Measurements from ENCODE around the gene ITPRIPL2. TPM values are rescaled to one million over a fixed set of nuclear protein-coding genes. Genes with fewer than 3 reads are reported as not detected.

The ITPRIPL2 gene
- polyA plus RNA-seq, 6 donors from 2014 or later, result 0.27 to 0.95 (median 0.58) TPM; not detected in 1

DNA sequence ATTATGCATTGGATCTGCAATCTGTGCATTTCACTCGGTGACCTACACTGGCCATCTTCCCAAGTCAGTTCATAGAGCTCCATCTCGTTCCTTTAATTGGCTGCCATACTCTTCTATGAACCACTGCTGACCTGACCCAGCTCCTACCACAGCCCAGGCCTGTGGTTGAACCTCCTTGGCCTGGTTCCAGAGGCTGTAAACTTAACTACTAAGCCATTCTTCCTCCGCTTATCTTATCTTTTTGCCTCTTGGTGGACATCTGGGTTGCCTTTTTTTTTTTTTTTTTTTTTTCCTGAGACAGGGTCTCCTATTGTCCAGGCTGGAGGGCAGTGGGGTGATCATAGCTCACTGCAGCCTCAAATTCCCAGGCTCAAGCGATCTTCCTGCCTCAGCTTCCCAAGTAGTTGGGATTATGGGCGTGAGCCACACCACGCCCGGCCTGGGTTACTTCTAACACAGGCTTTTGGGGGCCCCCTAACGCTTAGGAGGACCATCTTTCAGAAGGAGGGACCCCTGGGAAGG lies 28.0 kb upstream of the ITPRIPL2 start:
- Mint-ChIP-seq H3K4me3 (peak overlapping the region in 1 of 8 donors; percentile 12), H3K36me3 (peaks cover 0 to 6% of the 10 kb centered on the region in 2 donors), H3K27ac (peak overlapping the region in 1 of 6 donors; percentile 80), H3K27me3 (peaks cover 2 to 20% (median 6%) of the 10 kb centered on the region in 3 donors), H3K9me3 (peaks cover 0 to 4% (median 0%) of the 10 kb centered on the region in 7 donors), H3K4me1 (peaks cover 0 to 8% (median 7%) of the 10 kb centered on the region in 3 donors)
- DNase-seq, result no peak
- ATAC-seq (ENCODE audit: low read depth in 2 of 2), result no peak

DNA sequence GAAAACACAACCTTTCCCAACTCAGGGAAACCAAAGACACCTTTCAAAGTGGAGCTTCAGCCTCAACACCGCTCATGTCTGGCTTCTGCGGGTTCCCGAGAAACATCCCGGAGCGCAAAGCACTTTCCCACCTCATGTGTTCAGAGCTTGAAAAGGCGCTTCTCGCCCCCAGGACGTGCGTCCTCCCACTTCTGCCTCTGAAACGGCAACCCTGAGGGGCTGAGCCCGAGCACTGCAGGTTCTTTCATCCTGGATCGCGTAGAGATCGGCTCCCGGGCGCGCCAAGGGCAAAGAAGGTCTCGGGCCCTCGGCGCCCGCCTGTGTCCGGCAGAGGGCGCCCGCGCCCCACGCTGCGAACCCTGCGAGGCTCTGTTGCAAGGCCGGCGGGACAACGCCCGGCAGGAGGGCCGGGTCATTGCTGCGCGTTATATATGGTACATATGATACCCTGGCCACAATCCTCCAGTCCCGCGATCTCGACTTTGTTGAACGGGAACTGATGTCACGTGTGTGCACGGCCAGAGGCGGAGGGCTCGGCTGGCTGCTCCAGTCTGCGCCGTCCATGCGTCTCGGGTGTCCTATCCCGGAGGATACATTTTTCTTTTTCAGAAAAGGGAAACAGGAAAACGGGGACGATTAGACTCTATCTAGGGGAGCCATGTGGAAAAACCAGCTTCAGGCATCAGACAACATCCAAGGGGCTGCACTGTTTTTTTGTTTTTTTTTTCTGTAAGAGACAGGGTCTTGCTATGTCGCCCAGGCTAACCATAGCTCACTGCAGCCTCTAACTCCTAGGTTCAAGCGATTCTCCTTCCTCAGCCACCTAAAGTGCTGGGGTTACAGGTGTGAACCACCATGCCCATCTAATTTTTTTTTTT lies 27.2 kb upstream of the ITPRIPL2 start:
- Mint-ChIP-seq H3K4me1 (peaks cover 0 to 8% (median 7%) of the 10 kb centered on the region in 3 donors), H3K4me3 (peak overlapping the region in 7 of 8 donors; percentile 42 to 86 (median 63)), H3K27me3 (peaks cover 5 to 24% (median 6%) of the 10 kb centered on the region in 3 donors), H3K36me3 (peaks cover 0 to 6% of the 10 kb centered on the region in 2 donors), H3K9me3 (peaks cover under 1 to 7% (median 1%) of the 10 kb centered on the region in 7 donors), H3K27ac (peak overlapping the region in 3 of 6 donors; percentile 41 to 58 (median 44))
- ATAC-seq (ENCODE audit: low read depth in 2 of 2), result peak; percentile 97
- peak; percentile 75 for DNase-seq

DNA sequence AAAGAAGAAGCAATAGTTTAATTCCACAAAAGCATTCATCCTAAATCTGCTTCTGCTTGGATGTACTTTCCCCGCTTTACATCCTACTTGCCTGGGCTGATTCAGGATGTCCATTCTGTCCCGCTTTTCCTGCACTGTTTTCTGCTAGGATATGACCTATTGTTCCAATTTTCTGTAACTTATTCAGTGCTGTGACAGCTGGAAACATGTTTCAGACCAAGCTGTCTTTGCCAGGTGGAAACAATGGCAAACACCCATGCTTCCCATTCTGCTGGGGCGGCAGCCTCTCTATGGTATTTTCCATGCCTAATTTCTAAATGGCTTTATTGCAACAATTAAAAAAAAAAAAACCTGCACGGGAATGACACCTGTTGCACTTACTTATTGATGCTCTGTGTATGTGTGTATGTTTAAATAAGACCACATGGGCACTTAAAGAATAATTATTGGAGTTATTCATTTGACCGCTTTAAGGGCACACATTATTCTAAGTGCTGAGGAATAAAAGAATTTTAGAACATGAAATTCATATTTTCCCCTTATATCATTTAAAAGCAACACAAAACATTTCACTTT lies 25.3 kb upstream of the ITPRIPL2 start:
- Mint-ChIP-seq H3K36me3 (peaks cover 0 to 8% of the 10 kb centered on the region in 2 donors), H3K4me1 (peaks cover 0 to 8% (median 7%) of the 10 kb centered on the region in 3 donors), H3K27me3 (peaks cover 5 to 38% (median 15%) of the 10 kb centered on the region in 3 donors), H3K27ac (no peak overlapping the region), H3K9me3 (peaks cover 4 to 17% (median 8%) of the 10 kb centered on the region in 7 donors), H3K4me3 (peak overlapping the region in 1 of 8 donors; percentile 30)
- ATAC-seq (ENCODE audit: low read depth in 2 of 2) (no peak), DNase-seq (no peak)

DNA sequence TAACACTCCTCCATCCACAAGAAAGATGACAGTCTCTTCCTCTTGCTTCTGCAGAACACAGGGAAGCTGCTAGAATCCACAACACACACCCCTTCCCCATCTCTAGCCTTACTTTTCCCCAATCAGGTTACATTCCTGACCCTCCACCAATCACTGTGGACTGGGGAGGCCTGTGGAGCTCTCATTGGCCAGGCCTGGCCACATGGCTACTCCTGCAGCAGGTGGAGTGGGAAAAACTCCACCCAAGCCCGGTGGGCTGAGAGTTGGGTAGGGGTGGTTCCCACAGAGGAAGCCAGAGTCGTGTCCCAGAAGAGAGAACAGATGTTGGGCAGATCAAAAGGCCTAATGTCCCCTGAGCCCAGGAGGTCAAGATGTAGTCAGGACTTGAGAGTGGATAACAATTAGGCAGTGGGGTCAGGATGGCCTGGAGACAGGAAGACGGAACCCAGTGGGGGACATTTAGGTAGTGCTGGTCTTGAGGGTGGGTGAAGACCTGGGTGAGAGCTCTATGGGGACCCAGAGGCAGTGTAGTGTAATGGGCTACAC lies 24.3 kb upstream of the ITPRIPL2 start:
- peaks cover 4 to 17% (median 8%) of the 10 kb centered on the region in 7 donors for H3K9me3 Mint-ChIP-seq
- no peak overlapping the region for H3K27ac Mint-ChIP-seq

DNA sequence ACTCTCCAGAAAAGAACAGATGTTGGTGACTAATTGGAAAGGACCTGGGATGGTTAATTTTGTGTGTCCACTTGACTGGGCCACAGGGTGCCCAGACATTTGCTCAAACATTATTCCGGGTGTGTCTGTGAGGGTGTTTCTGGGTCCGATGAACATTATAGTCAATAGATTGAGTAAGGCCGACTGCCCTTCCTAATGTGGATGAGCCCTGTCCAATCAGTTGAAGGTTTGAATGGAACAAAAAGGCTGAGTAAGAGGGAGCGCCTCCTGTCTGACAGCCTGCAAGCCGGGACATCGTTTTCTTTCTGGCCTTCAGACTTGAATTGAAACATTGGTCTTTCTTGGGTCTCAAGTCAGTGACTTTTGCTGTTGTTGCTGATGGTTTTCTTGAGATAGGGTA lies 22.8 kb upstream of the ITPRIPL2 start:
- Mint-ChIP-seq H3K27me3 (peaks cover 5 to 37% (median 9%) of the 10 kb centered on the region in 3 donors), H3K4me3 (no peak overlapping the region), H3K9me3 (peaks cover 6 to 17% (median 9%) of the 10 kb centered on the region in 7 donors), H3K27ac (no peak overlapping the region), H3K36me3 (peaks cover 0 to 8% of the 10 kb centered on the region in 2 donors), H3K4me1 (peaks cover 0 to 14% (median 13%) of the 10 kb centered on the region in 3 donors)
- ATAC-seq (ENCODE audit: low read depth in 2 of 2), result no peak
- no peak for DNase-seq

More for the DNA sequence above, 24.3 kb upstream of the ITPRIPL2 start:
- ATAC-seq (ENCODE audit: low read depth in 2 of 2), result no peak
- DNase-seq, result no peak
- Mint-ChIP-seq H3K4me3 (no peak overlapping the region), H3K36me3 (peaks cover 0 to 8% of the 10 kb centered on the region in 2 donors), H3K27me3 (peaks cover 5 to 43% (median 15%) of the 10 kb centered on the region in 3 donors), H3K4me1 (peaks cover 0 to 8% (median 7%) of the 10 kb centered on the region in 3 donors)

DNA sequence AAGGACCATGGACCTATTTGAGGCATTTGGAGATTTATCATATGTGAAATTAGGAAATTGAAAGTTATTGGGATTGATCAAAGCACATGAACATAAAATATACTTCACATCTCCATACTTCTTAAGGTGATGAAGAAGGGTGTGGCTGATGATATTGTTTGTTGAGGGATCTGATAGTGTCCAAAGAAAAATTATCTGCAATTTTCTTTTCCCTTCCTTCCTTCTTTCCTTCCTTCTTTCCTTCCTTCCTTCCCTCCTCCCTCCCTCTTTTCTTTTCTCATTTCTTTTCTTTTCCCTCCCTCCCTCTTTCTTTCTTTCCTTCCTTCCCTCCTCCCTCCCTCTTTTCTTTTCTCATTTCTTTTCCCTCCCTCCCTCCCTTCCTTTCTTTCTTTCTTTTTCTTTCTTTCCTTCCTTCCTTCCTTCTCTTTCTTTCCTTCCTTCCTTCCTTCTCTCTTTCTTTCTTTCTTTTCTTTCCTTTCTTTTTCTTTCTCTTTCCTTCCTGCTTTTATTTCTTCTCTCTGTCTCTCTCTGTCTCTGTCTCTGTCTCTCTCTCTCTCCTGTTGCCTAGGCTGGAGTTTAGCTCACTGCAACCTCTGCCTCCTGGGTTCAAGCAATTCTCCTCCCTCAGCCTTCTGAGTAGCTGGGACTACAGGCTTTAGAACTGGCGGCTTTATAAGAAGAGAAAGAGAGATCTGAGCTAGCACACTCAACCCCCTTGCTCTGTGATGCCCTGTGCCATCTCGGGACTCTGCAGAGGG lies 20.9 kb upstream of the ITPRIPL2 start:
- no peak for ATAC-seq (ENCODE audit: low read depth in 2 of 2)
- Mint-ChIP-seq H3K9me3 (peaks cover 6 to 19% (median 9%) of the 10 kb centered on the region in 7 donors), H3K4me1 (peaks cover 3 to 7% (median 6%) of the 10 kb centered on the region in 3 donors), H3K27me3 (peaks cover 8 to 32% (median 13%) of the 10 kb centered on the region in 3 donors), H3K4me3 (peak overlapping the region in 1 of 8 donors; percentile 7), H3K27ac (no peak overlapping the region), H3K36me3 (peaks cover 1 to 18% of the 10 kb centered on the region in 2 donors)
- DNase-seq, result no peak

DNA sequence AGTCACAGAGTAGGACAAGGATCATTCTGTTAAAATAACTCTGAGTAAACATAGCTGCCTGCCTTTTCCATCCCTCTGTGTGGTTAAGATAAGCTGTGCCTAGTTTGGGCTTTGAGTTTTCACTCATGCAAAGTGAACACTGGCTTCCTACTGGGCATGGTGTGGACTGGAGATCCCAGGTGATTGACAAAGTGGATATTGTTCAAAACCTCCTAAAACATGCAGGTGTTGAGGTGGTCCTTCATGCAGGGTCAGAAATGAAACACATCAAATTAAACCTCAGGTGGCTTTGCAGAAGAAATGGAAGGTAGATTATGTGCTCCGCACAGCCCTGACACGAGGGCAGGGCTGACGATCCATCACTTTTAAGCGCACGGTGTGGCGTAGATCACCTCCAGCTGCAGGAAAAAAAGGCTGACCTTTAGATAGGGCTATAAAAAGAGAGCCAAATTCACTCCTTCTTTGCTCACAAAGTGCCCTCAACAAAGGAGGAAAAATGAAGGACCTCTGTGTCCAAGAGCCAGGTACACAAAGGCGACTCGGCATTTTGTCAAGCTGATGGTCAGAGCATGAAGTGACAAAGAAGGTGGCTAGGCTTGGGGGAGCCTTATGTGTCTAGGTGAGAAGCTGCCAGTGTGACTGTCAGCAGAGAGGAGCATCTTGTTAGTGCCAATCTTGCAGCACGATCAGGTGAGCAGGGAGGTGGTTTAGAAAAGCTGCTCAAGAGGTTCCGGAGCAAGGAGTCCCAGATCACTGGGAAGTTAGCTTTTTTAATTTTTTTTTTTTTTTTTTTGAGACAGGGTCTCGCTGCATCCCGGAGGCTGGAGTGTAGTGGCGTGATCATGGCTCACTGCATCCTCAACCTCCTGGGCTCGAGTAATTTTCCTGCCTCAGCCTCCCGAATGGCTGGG lies 19.9 kb upstream of the ITPRIPL2 start:
- Mint-ChIP-seq H3K27me3 (peaks cover 10 to 34% (median 18%) of the 10 kb centered on the region in 3 donors), H3K4me1 (peaks cover 3 to 7% (median 6%) of the 10 kb centered on the region in 3 donors), H3K36me3 (peaks cover 9 to 24% of the 10 kb centered on the region in 2 donors), H3K27ac (no peak overlapping the region), H3K4me3 (no peak overlapping the region), H3K9me3 (peaks cover 6 to 25% (median 10%) of the 10 kb centered on the region in 7 donors)
- ATAC-seq (ENCODE audit: low read depth in 2 of 2) (no peak), DNase-seq (no peak)

DNA sequence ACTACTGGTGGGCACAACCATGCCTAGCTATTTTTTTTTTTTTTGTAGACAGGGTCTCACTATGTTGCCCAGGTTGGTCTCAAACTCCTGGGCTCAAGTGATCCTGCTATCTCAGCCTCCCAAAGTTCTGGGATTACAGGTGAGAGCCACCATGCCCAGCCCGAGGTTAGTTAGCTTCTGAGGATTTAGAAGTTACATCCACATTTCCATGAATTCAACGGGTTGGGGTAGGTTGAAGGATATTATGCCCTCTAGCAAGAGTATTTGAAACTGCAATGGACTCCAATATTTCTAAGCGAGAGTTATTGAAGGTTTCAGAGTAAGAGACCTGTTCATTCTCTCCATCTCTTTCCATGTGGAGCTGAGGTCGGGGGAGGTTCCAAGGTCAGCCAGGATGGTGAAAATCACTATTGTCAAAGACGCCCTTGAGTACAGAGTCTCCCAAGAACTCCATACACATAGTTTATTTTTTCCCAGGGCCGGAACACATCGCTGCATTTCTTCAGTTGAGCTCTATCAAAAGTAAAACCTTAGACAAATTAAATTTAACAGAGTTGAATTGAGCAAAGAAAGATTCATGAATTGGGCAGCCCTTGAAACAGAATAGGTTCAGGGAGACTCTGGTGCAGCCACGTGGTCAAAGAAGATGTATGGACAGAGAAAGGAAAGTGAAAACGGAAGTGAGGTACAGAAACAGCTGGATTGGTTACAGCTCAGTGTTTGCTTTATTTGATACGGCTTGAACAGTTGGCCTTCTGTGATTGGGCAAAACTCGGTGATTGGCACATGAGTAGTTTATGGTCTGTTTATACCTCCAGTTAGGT lies 19.0 kb upstream of the ITPRIPL2 start:
- H3K36me3 Mint-ChIP-seq, result peaks cover 9 to 24% of the 10 kb centered on the region in 2 donors
- H3K9me3 Mint-ChIP-seq, result peaks cover 6 to 29% (median 10%) of the 10 kb centered on the region in 7 donors
- no peak overlapping the region for H3K27ac Mint-ChIP-seq
- peak overlapping the region in 2 of 8 donors; percentile 22 to 33 for H3K4me3 Mint-ChIP-seq
- ATAC-seq (ENCODE audit: low read depth in 2 of 2) (peak in 1 of 2 donors; percentile 65), DNase-seq (no peak)
- H3K27me3 Mint-ChIP-seq, result peaks cover 10 to 34% (median 18%) of the 10 kb centered on the region in 3 donors
- peaks cover 3 to 7% (median 6%) of the 10 kb centered on the region in 3 donors for H3K4me1 Mint-ChIP-seq

DNA sequence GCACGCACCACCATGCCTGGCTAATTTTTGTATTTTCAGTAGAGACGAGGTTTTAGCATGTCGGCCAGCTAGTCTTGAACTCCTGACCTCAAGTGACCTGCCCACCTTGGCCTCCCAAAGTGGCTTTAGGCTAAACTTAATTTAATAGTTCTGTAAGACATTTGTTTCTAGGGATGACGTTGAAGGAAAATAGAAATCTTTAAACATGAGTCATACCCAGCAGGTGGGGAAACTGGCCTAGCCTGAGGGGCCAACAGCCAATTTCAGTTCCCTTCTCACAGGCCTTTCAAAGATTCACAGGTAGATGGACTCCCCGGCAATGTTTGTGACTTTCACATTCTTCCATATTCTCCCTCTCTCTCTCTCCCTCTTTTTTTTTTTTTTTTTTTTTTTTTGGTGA lies 18.1 kb upstream of the ITPRIPL2 start:
- no peak for ATAC-seq (ENCODE audit: low read depth in 2 of 2)
- peaks cover 6 to 36% (median 12%) of the 10 kb centered on the region in 7 donors for H3K9me3 Mint-ChIP-seq
- H3K4me1 Mint-ChIP-seq, result peaks cover 3 to 7% (median 6%) of the 10 kb centered on the region in 3 donors
- H3K4me3 Mint-ChIP-seq, result no peak overlapping the region
- H3K36me3 Mint-ChIP-seq, result peaks cover 9 to 24% of the 10 kb centered on the region in 2 donors
- H3K27me3 Mint-ChIP-seq, result peaks cover 9 to 34% (median 18%) of the 10 kb centered on the region in 3 donors
- no peak for DNase-seq
- H3K27ac Mint-ChIP-seq, result peak overlapping the region in 1 of 6 donors; percentile 61

DNA sequence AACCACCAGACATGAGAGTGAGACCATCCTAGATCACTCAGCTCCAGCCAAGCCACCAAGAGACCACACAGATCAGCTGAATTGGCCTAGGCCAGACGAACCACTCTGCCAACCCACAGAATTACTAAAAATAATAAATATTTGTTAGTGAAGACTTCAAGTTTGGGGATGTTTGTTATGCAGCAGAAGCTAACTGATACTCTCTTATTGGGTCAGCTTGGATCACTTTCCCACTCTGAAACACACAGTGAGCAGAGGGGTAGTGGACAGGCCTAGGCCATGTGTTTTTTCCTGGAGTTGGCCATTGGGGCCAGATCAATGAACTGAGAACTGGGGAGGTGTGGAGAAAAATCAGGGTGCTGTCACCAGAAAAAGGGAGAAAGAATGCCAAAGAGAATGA lies 15.6 kb upstream of the ITPRIPL2 start:
- Mint-ChIP-seq H3K4me1 (peaks cover 3 to 7% (median 6%) of the 10 kb centered on the region in 3 donors), H3K4me3 (no peak overlapping the region), H3K9me3 (peaks cover 0 to 27% (median 8%) of the 10 kb centered on the region in 7 donors), H3K27ac (no peak overlapping the region), H3K36me3 (peaks cover 9 to 16% of the 10 kb centered on the region in 2 donors), H3K27me3 (peaks cover 5 to 16% (median 11%) of the 10 kb centered on the region in 3 donors)
- DNase-seq, result no peak
- no peak for ATAC-seq (ENCODE audit: low read depth in 2 of 2)
